ENCODE data around the gene ALPL.

DNA sequence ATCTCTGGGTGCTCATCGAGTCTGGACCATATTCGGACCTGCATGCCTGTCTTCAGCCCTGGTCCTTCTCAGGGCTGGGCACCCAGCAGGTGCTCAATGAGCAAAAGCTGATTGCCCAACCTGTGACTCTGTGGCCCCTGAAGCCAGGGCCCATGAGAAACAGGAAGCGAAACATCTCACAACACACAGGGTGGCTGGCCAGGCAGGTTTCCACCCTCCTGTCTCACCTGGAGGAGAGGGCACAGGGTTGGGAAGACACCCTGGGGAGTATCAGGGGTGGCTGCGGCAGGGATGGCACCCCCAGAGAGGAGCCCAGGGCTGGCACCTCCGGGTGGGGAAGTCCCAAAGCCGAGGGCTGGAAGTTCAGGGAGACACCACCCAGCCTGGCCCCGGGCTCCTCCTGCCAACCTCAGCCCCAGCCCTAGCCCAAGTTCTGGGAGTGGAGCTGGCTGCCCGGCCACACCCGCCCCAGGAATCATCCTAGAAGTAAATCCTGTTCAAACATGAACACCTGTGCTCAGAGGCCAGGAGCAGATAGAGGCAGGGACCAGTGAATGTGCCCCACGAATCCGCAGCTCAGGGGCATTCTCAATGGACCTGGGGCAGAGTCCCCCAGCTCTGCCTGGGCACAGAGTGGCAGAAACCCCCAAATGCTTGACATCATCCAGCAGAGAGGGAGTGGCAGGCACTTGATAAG is 105.3 kb downstream of the ALPL start:
- TF ChIP-seq, protein P1, sequence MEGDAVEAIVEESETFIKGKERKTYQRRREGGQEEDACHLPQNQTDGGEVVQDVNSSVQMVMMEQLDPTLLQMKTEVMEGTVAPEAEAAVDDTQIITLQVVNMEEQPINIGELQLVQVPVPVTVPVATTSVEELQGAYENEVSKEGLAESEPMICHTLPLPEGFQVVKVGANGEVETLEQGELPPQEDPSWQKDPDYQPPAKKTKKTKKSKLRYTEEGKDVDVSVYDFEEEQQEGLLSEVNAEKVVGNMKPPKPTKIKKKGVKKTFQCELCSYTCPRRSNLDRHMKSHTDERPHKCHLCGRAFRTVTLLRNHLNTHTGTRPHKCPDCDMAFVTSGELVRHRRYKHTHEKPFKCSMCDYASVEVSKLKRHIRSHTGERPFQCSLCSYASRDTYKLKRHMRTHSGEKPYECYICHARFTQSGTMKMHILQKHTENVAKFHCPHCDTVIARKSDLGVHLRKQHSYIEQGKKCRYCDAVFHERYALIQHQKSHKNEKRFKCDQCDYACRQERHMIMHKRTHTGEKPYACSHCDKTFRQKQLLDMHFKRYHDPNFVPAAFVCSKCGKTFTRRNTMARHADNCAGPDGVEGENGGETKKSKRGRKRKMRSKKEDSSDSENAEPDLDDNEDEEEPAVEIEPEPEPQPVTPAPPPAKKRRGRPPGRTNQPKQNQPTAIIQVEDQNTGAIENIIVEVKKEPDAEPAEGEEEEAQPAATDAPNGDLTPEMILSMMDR (optimal IDR thresholded peaks at IDR 0.05 in 1 of 3, IDR thresholded peaks at IDR 0.05 in 1 of 3, conservative IDR thresholded peaks at IDR 0.05 in 1 of 3; ENCODE audit: extremely low read depth in 1 of 3, insufficient read depth in 2 of 3, low read length in 3 of 3): no peak
- TF ChIP-seq EZH2 (IDR thresholded peaks at IDR 0.05; ENCODE audit: low read length): no peak
